Activated T-helper 17 cell treated with anti-CD3 and anti-CD28 coated beads, Interleukin-2, amount 50 U/mL, for 72 hours (primary cell): Measurements from ENCODE around the gene CCDC85C. TPM values are rescaled to one million over a fixed set of nuclear protein-coding genes. Genes with fewer than 3 reads are reported as not detected.

Experiments
- ATAC-seq: fragments of 150-1000 bp; cut with Tn5 transposase; replicated peaks from 2 replicates; pipeline ENCODE4 v1.10.0; 2021; ENCODE audit warnings: mild to moderate bottlenecking, moderate library complexity
- H3K27ac Mint-ChIP-seq: one replicate; pipeline ENCODE4 v1.8.0; 2022; ENCODE audit warnings: mixed read lengths
- H3K27me3 Mint-ChIP-seq: one replicate; pipeline ENCODE4 v1.8.0; 2022; ENCODE audit warnings: mixed read lengths
- H3K36me3 Mint-ChIP-seq: one replicate; pipeline ENCODE4 v1.8.0; 2022; ENCODE audit warnings: low read depth, mild to moderate bottlenecking, mixed read lengths
- H3K4me1 Mint-ChIP-seq: one replicate; pipeline ENCODE4 v1.8.0; 2022; ENCODE audit warnings: mixed read lengths
- H3K4me3 Mint-ChIP-seq: one replicate; pipeline ENCODE4 v1.8.0; 2022; ENCODE audit warnings: mild to moderate bottlenecking, mixed read lengths
- H3K9me3 Mint-ChIP-seq: one replicate; pipeline ENCODE4 v1.8.0; 2022; ENCODE audit warnings: mixed read lengths
- total RNA-seq, 2 donors: library from RNA; stranded (reverse); gene quantifications; one replicate each; pipeline ENCODE4 v1.2.3, GENCODE V29; 2022

The CCDC85C gene
- total RNA-seq, 2 donors from 2014 or later = 2.8 to 3.4 TPM

- no peaks in the 10 kb centered on the region for H3K27me3 Mint-ChIP-seq
- H3K4me1 Mint-ChIP-seq = peaks cover 35% of the 10 kb centered on the region
- H3K9me3 Mint-ChIP-seq = no peaks in the 10 kb centered on the region
- peaks cover 1% of the 10 kb centered on the region for H3K36me3 Mint-ChIP-seq
- no peak for ATAC-seq
- H3K4me3 Mint-ChIP-seq = no peak overlapping the region
- no peak overlapping the region for H3K27ac Mint-ChIP-seq
Measured at GRCh38 chr14:99473458-99473857, 130.5 kb downstream of the CCDC85C start.

- Mint-ChIP-seq H3K9me3 (no peaks in the 10 kb centered on the region), H3K27me3 (no peaks in the 10 kb centered on the region), H3K4me1 (peaks cover 35% of the 10 kb centered on the region), H3K4me3 (no peak overlapping the region), H3K27ac (no peak overlapping the region), H3K36me3 (no peaks in the 10 kb centered on the region)
- no peak for ATAC-seq
Measured at GRCh38 chr14:99472937-99473336, 131.1 kb downstream of the CCDC85C start.

GRCh38 chr14:99471731-99472130, 132.3 kb downstream of the CCDC85C start:
- Mint-ChIP-seq H3K4me3 (no peak overlapping the region), H3K27me3 (no peaks in the 10 kb centered on the region), H3K36me3 (no peaks in the 10 kb centered on the region), H3K9me3 (no peaks in the 10 kb centered on the region), H3K27ac (no peak overlapping the region), H3K4me1 (peaks cover 39% of the 10 kb centered on the region)
- ATAC-seq = no peak

- Mint-ChIP-seq H3K27ac (peak overlapping the region; percentile 87), H3K9me3 (no peaks in the 10 kb centered on the region), H3K27me3 (no peaks in the 10 kb centered on the region), H3K4me3 (no peak overlapping the region), H3K4me1 (peaks cover 31% of the 10 kb centered on the region), H3K36me3 (peaks cover 23% of the 10 kb centered on the region)
- no peak for ATAC-seq
Measured at GRCh38 chr14:99468836-99469592, 135.0 kb downstream of the CCDC85C start.

- no peak for ATAC-seq
- no peaks in the 10 kb centered on the region for H3K27me3 Mint-ChIP-seq
- H3K9me3 Mint-ChIP-seq = no peaks in the 10 kb centered on the region
- no peak overlapping the region for H3K4me3 Mint-ChIP-seq
- H3K4me1 Mint-ChIP-seq = peaks cover 31% of the 10 kb centered on the region
- peaks cover 33% of the 10 kb centered on the region for H3K36me3 Mint-ChIP-seq
- peak overlapping the region; percentile 87 for H3K27ac Mint-ChIP-seq
Measured at GRCh38 chr14:99468081-99468480, 135.9 kb downstream of the CCDC85C start.

GRCh38 chr14:99467336-99468078, 136.5 kb downstream of the CCDC85C start:
- Mint-ChIP-seq H3K27me3 (no peaks in the 10 kb centered on the region), H3K36me3 (peaks cover 38% of the 10 kb centered on the region), H3K4me1 (peaks cover 31% of the 10 kb centered on the region), H3K27ac (peak overlapping the region; percentile 87), H3K9me3 (no peaks in the 10 kb centered on the region), H3K4me3 (no peak overlapping the region)
- ATAC-seq = no peak

GRCh38 chr14:99466758-99467157, 137.2 kb downstream of the CCDC85C start:
- Mint-ChIP-seq H3K4me3 (no peak overlapping the region), H3K4me1 (peaks cover 31% of the 10 kb centered on the region), H3K36me3 (peaks cover 46% of the 10 kb centered on the region), H3K27ac (no peak overlapping the region), H3K9me3 (no peaks in the 10 kb centered on the region), H3K27me3 (no peaks in the 10 kb centered on the region)
- ATAC-seq = no peak

- no peak for ATAC-seq
Measured at GRCh38 chr14:99465288-99465687, 138.7 kb downstream of the CCDC85C start.

GRCh38 chr14:99463974-99464373, 140.0 kb downstream of the CCDC85C start:
- no peak overlapping the region for H3K4me3 Mint-ChIP-seq
- no peaks in the 10 kb centered on the region for H3K9me3 Mint-ChIP-seq
- no peaks in the 10 kb centered on the region for H3K27me3 Mint-ChIP-seq
- no peak for ATAC-seq
- peaks cover 19% of the 10 kb centered on the region for H3K4me1 Mint-ChIP-seq
- H3K36me3 Mint-ChIP-seq = peaks cover 71% of the 10 kb centered on the region
- H3K27ac Mint-ChIP-seq = no peak overlapping the region

More at GRCh38 chr14:99465288-99465687, 138.7 kb downstream of the CCDC85C start:
- Mint-ChIP-seq H3K27me3 (no peaks in the 10 kb centered on the region), H3K27ac (no peak overlapping the region), H3K4me1 (peaks cover 26% of the 10 kb centered on the region), H3K9me3 (no peaks in the 10 kb centered on the region), H3K36me3 (peaks cover 60% of the 10 kb centered on the region), H3K4me3 (no peak overlapping the region)

GRCh38 chr14:99462210-99462609, 141.8 kb downstream of the CCDC85C start:
- Mint-ChIP-seq H3K27ac (no peak overlapping the region), H3K36me3 (peaks cover 87% of the 10 kb centered on the region), H3K4me3 (no peak overlapping the region), H3K4me1 (peaks cover 5% of the 10 kb centered on the region), H3K9me3 (no peaks in the 10 kb centered on the region), H3K27me3 (no peaks in the 10 kb centered on the region)
- ATAC-seq = no peak

GRCh38 chr14:99461411-99462085, 142.5 kb downstream of the CCDC85C start:
- Mint-ChIP-seq H3K9me3 (no peaks in the 10 kb centered on the region), H3K36me3 (peaks cover 94% of the 10 kb centered on the region), H3K27ac (peak overlapping the region; percentile 49), H3K27me3 (no peaks in the 10 kb centered on the region), H3K4me3 (no peak overlapping the region), H3K4me1 (peaks cover 5% of the 10 kb centered on the region)
- ATAC-seq = no peak

- no peaks in the 10 kb centered on the region for H3K9me3 Mint-ChIP-seq
- peaks cover 92% of the 10 kb centered on the region for H3K36me3 Mint-ChIP-seq
- peaks cover 5% of the 10 kb centered on the region for H3K4me1 Mint-ChIP-seq
- no peak overlapping the region for H3K4me3 Mint-ChIP-seq
- peak overlapping the region; percentile 49 for H3K27ac Mint-ChIP-seq
- ATAC-seq = no peak
- H3K27me3 Mint-ChIP-seq = no peaks in the 10 kb centered on the region
Measured at GRCh38 chr14:99460793-99461192, 143.2 kb downstream of the CCDC85C start.

GRCh38 chr14:99459481-99460100, 144.4 kb downstream of the CCDC85C start:
- Mint-ChIP-seq H3K27ac (peak overlapping the region; percentile 59), H3K36me3 (peaks cover 90% of the 10 kb centered on the region), H3K9me3 (no peaks in the 10 kb centered on the region), H3K4me3 (no peak overlapping the region), H3K4me1 (peaks cover 5% of the 10 kb centered on the region), H3K27me3 (no peaks in the 10 kb centered on the region)
- no peak for ATAC-seq

- H3K27ac Mint-ChIP-seq = no peak overlapping the region
- ATAC-seq = no peak
- no peaks in the 10 kb centered on the region for H3K9me3 Mint-ChIP-seq
- H3K4me3 Mint-ChIP-seq = no peak overlapping the region
- H3K36me3 Mint-ChIP-seq = peaks cover 89% of the 10 kb centered on the region
- no peaks in the 10 kb centered on the region for H3K27me3 Mint-ChIP-seq
- no peaks in the 10 kb centered on the region for H3K4me1 Mint-ChIP-seq
Measured at GRCh38 chr14:99454246-99454645, 149.8 kb downstream of the CCDC85C start.
